ENCODE measurements around the gene ULBP1.
"Not testable (repeated sequence)": the region's sequence is repeated elsewhere in the genome, so short reads cannot be mapped to it uniquely, and the experiment has no call there.

The ULBP1 gene

DNA sequence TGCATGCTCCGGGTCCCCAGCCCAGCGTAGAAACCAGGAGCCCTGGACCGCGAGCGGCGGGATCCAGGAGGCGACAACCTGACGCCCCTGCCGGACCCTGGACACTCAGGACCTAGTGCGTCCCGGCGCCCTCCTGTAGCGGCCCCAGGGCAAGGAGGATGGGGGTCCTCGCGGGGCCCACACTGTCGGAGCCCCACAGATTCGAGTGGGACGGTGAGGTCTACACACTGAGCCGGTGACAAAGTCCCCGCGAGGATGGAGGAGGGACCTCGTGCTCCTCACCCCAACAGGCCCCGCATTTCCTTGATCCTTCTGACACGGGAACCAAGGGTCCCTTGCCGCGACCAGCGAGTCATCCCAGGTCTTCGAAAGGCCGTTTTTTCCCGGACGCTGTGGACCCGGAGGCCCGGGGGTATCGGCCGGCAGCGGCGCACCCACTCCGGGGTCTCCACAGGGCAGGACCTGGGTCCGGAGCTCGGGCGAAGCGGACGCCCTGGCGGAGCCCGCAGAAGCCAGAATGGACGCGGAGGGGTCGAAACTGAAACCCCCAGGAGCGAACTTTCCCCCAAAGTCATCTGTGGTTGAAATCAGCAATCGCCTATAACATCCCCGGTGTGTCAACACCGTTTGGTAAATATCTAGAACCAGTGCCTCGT, 9.3 kb upstream of the ULBP1 start:
- not testable (repeated sequence) for DNase-seq

DNA sequence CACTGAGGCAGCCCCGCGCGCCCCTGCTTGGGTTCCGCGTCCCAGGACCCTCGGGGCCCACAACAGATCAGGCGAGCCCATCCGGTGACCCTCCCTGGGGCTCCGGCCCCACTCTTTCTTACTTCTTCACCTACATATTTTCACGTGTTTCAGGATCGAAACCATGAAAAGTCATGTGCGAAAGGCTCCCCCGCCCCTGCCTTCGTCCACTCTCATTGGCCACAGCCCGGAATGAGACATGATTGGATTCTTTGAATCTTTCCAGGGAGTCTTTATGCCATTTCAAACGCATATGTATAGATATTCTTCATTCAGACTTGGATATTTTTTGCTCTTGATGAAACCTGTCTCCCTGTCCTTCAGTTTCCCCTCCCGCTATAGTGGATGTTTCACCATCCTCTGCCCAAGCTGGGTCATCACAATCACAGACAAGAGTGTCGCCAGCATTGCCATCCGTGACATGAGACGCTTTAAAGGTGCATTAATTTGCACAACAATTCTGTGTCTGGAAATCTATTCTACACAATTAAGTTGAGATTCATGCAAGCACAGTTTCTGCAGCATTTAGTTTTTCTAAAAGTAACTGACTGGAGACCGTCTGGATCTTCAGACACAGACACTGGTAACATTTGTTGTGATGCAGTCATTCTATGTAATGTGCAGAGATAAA, 8.6 kb upstream of the ULBP1 start:
- not testable (repeated sequence) for DNase-seq

DNA sequence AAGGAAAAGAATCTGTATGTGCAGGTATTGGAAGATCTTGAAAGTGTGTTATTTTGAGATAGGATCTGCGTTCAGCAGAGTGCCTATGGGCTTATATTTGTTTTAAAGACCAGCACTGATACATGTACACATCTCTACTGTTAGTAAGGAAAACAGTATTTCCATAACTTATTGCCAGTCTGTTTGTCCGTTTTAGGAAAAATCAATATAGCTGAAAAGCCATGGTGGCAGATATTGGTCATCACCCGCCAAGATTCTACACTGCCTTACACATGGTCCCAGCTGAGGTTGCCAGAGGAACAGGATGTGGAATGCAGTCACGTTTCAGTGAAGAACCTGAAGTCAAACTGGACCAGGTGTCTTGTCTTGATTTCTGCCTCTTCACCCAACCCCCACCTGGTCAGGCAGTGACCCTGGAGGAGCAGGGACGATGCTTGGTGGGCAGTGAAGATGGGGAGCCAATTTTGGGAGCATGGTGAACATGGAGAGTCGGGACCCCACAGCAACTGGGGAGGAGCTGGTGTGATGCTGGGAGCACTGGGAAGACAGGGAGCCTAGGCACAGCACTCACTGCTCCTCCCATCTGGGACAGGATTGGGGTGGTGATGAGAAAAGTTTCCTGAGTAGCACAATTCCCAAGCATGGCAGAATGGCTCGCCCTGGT, 8.0 kb upstream of the ULBP1 start:
- DNase-seq, result not testable (repeated sequence)

GRCh38 chr6:149958124-149958523, 5.6 kb upstream of the ULBP1 start:
- not testable (repeated sequence) for DNase-seq

GRCh38 chr6:149959806-149960205, 3.9 kb upstream of the ULBP1 start:
- DNase-seq, result not testable (repeated sequence)

GRCh38 chr6:149960488-149960887, 3.3 kb upstream of the ULBP1 start:
- no peak for DNase-seq

DNA sequence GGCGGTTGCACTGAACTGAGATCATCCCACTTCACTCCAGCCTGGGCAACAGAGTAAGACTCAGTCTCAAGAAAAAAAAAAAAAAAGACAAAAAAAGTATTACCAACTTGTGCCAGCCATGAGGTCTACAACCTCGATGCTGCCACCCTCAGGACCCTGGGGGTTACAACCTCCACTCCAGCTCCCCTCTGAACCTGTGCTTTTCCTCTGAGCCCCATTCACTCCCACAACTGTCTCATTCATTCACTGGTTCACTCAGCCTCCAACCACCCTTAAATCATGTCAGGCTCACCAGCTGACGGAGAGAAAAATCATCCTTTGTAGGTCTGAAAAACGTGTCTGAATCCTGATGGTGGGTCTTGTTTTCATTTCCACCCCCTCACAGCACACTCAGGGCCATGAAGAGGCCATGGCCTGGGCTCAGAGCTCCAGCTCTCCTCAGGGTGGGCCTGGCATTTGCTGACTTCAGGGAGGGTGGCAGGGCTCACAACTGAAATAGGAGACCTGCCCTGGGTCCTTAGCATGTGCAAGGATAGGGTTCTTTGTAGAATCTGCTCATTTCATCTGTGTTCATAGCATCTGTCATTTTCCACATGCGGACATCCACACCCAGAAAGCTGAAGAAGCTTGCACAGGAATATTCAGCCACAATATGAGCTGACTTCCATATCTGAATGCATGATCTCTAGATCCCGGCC, 1.9 kb upstream of the ULBP1 start:
- no peak for DNase-seq

DNA sequence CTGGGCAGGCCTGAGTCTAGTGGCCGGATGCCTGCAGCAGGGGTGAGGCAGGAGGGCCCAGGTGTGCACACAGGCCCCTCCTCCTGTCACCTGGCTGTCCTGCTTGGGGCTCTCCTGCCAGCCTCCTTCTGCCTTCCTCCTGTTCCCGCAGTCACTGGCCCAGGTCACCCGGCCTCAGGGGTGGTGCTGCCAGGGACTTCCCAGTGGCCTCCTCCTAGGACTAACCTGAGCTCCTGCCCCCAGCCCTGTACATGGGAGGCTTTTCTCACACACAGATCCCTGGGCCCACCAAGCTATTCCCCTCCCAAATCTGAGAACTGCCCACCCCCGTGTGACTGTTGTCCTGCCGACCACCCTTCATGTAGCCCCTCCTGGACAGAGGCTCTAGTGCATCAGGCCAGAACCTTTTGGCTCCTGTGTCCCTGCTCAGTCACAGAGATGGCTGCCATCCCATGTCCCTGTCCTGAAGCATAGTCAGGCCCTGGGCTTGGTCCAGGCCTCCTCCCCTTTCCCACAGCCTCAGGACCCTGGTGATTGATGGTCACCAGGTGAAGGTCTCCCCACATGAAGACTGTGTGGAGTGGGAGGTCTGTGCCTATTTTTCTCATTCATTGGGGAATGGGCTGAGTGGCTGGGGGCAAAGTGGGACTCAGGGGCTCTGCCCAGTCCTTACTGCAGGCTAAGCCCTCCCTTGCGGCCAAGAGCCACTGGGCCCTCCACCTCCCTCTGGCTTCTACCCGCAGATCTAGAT, 1.1 kb upstream of the ULBP1 start:
- DNase-seq, result no peak

DNA sequence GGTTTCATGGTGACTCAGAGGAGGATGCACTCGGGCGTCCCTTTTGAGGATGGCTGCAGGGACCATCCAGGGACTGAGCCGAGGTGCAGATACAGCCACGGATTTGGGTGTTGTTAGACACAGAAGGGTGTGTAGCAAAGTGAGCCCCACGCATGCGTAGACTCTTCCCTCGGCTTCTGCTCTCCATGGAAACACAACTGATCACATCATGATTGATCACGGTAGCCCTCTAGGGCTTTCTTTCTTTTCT, 606 bp upstream of the ULBP1 start:
- peak; percentile 78 for DNase-seq

DNA sequence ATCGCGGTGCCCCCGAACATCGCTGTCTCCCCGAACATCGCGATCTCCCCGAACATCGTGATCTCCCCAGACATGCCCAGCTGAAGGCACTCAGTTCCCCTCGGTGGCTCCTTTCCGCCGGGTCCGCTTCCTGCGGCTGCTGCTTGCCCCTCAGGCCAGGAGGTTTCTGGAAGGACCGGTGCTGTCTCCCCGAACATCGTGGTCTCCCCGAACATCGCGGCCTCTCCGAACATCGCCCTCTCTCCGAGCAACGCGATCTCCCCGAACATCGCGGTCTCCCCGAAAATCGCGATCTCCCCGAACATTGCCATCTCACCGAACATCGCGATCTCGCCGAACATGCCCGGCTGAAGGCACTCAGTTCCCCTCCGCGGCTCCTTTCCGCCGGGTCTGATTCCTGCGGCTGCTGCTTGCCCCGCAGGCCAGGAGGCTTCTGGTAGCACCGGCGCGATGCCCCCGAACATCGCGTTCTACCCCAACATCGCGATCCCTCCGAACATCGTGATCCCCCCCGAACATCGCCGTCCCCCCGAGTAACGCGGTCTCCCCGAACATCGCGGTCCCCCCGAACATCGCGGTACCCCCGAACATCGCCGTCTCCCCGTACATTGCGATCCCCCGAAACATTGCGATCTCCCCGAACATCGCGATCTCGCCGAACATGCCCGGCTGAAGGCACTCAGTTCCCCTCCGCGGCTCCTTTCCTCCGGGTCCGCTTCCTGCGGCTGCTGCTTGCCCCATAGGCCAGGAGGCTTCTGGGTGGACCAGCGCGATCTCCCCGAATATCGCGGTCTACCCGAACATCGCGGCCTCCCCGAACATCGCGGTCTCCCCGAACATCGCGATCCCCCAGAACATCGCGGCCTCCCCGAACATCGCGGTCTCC, 808 bp downstream of the ULBP1 start:
- DNase-seq, result no peak

- DNase-seq, result no peak
Observed at GRCh38 chr6:149965194-149966020, 1.7 kb downstream of the ULBP1 start.

DNA sequence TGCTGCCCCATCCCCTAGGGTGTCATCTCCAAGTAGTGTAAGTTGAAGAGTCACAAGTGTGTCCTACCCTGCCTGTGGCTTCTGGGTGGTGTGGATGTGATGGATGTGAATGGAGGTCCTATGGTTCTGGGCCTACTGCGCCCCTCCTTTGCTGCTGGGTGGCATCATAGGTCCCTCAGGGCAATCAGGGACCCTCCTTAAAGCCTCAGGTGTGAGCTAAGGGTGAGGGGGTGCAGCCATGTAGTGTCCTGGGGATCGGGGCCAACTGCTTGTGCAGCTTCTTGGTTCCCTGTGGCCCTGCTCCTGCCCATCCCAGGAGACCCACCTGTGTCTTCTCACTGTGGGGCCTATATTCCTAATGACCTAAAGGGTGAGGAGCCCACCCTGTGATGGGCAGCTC, 2.6 kb downstream of the ULBP1 start:
- not testable (repeated sequence) for DNase-seq

DNA sequence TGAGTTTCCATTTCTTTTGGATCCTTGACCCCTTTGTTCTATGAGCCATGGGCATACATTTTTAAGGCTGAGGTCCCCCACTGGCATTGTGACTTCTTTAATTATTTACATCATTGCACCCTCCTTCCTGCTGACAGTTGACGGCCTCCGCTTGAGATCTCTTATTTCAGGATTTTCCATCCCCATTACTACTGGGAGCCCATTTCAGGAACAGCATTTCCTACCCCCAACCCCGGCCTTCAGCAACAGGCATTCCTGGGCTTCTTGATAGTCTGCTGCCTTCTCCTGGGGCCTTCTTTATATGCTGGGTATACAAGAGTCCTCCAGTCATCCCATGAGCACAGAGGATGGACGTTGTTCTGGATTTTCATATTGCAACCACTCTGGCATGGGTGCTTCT, 3.8 kb downstream of the ULBP1 start:
- no peak for DNase-seq

- DNase-seq, result not testable (repeated sequence)
Observed at GRCh38 chr6:149967999-149968398, 4.3 kb downstream of the ULBP1 start.

GRCh38 chr6:149968909-149969308, 5.2 kb downstream of the ULBP1 start:
- not testable (repeated sequence) for DNase-seq

- no peak for DNase-seq
Observed at GRCh38 chr6:149969635-149970034, 5.9 kb downstream of the ULBP1 start.

- not testable (repeated sequence) for DNase-seq
Observed at GRCh38 chr6:149974394-149974793, 10.7 kb downstream of the ULBP1 start.

- DNase-seq, result no peak
Observed at GRCh38 chr6:149974825-149975224, 11.1 kb downstream of the ULBP1 start.

- DNase-seq, result no peak
Observed at GRCh38 chr6:149975400-149975799, 11.7 kb downstream of the ULBP1 start.

GRCh38 chr6:149977221-149977620, 13.5 kb downstream of the ULBP1 start:
- no peak for DNase-seq

GRCh38 chr6:149978610-149979009, 14.9 kb downstream of the ULBP1 start:
- no peak for DNase-seq
